Activated CD4-positive, CD25-positive, alpha-beta regulatory T cell treated with anti-CD3 and anti-CD28 coated beads, Interleukin-2, amount 50 U/mL, for 16 hours (primary cell): ENCODE data around the gene ST6GAL1.
"Not testable (repeated sequence)": the region's sequence is repeated elsewhere in the genome, so short reads cannot be mapped to it uniquely, and the experiment has no call there.

ENCODE experiments used
- DNase-seq: peaks from one replicate; pipeline ENCODE4 v3.0.0-alpha.2; 2020; ENCODE audit warnings: low read depth, low spot score

ST6GAL1 gene

GRCh38 chr3:186994000-186994955 lies 64.0 kb downstream of the ST6GAL1 start:
- DNase-seq, result no peak

- DNase-seq, result no peak
Observed at GRCh38 chr3:186996356-186996755, 66.0 kb downstream of the ST6GAL1 start.

- no peak for DNase-seq
Observed at GRCh38 chr3:186997061-186997460, 66.7 kb downstream of the ST6GAL1 start.

- no peak for DNase-seq
Observed at GRCh38 chr3:186997473-186997939, 67.2 kb downstream of the ST6GAL1 start.

- DNase-seq, result no peak
Observed at GRCh38 chr3:186998937-186999368, 68.6 kb downstream of the ST6GAL1 start.

GRCh38 chr3:187000711-187001151 lies 70.4 kb downstream of the ST6GAL1 start:
- DNase-seq, result no peak

- no peak for DNase-seq
Observed at GRCh38 chr3:187002915-187003314, 72.6 kb downstream of the ST6GAL1 start.

GRCh38 chr3:187005827-187006481 lies 75.6 kb downstream of the ST6GAL1 start:
- DNase-seq, result no peak

GRCh38 chr3:187006864-187007630 lies 76.7 kb downstream of the ST6GAL1 start:
- no peak for DNase-seq

GRCh38 chr3:187010382-187010781 lies 80.1 kb downstream of the ST6GAL1 start:
- DNase-seq, result not testable (repeated sequence)

GRCh38 chr3:187011915-187012314 lies 81.6 kb downstream of the ST6GAL1 start:
- DNase-seq, result no peak

GRCh38 chr3:187012609-187013051 lies 82.3 kb downstream of the ST6GAL1 start:
- peak; percentile 21 for DNase-seq

GRCh38 chr3:187013159-187013716 lies 82.9 kb downstream of the ST6GAL1 start:
- no peak for DNase-seq

- no peak for DNase-seq
Observed at GRCh38 chr3:187014417-187014864, 84.1 kb downstream of the ST6GAL1 start.

- no peak for DNase-seq
Observed at GRCh38 chr3:187015903-187016638, 85.7 kb downstream of the ST6GAL1 start.

- no peak for DNase-seq
Observed at GRCh38 chr3:187016639-187017345, 86.5 kb downstream of the ST6GAL1 start.

- DNase-seq, result no peak
Observed at GRCh38 chr3:187017511-187018230, 87.3 kb downstream of the ST6GAL1 start.

GRCh38 chr3:187019542-187020072 lies 89.3 kb downstream of the ST6GAL1 start:
- no peak for DNase-seq

- DNase-seq, result no peak
Observed at GRCh38 chr3:187020376-187020775, 90.0 kb downstream of the ST6GAL1 start.
